Neural cell (in vitro differentiated cells): Measurements from ENCODE around the gene ALK. TPM values are rescaled to one million over a fixed set of nuclear protein-coding genes. Genes with fewer than 3 reads are reported as not detected.

ENCODE experiments used
- H2AFZ ChIP-seq: fragments of 200-600, 300-800 bp; sonication (generic), shearing (Covaris generic); 2 replicates; pipeline ENCODE4 v1.6.0; 2014; ENCODE audit warnings: low read depth, mild to moderate bottlenecking, antibody characterized with exemption, low read length, moderate library complexity
- H3F3A ChIP-seq: fragments of 200-600 bp; shearing (Covaris generic); 2 replicates; pipeline ENCODE4 v1.6.1; 2016; ENCODE audit warnings: mild to moderate bottlenecking, moderate library complexity, mixed read lengths, antibody characterized with exemption, low read length; ENCODE audit not compliant: insufficient read depth, poor library complexity, severe bottlenecking
- H3K27ac ChIP-seq: fragments of 200-600, 300-800 bp; sonication (generic), shearing (Covaris generic); 2 replicates; pipeline ENCODE4 v1.5.1; 2014; ENCODE audit warnings: mild to moderate bottlenecking, low read length, moderate library complexity
- H3K27me3 ChIP-seq: fragments of 300-800, 200-600 bp; sonication (generic), shearing (Covaris generic); 2 replicates; pipeline ENCODE4 v1.6.0; 2014; ENCODE audit warnings: mild to moderate bottlenecking, low read depth, low read length, moderate library complexity; ENCODE audit not compliant: insufficient read depth
- H3K36me3 ChIP-seq: fragments of 300-800, 200-600 bp; sonication (generic), shearing (Covaris generic); 2 replicates; pipeline ENCODE4 v1.5.1; 2014; ENCODE audit warnings: mild to moderate bottlenecking, antibody characterized with exemption, low read length, moderate library complexity; ENCODE audit not compliant: insufficient read depth
- H3K4me2 ChIP-seq: fragments of 300-800, 200-600 bp; sonication (generic), shearing (Covaris generic); 2 replicates; pipeline ENCODE4 v1.6.0; 2014; ENCODE audit warnings: mild to moderate bottlenecking, low read length
- H3K4me3 ChIP-seq: fragments of 300-800, 200-600 bp; sonication (generic), shearing (Covaris generic); 2 replicates; pipeline ENCODE4 v1.5.1; 2014; ENCODE audit warnings: mild to moderate bottlenecking, low read length, moderate library complexity
- H3K79me2 ChIP-seq: fragments of 200-600 bp; shearing (Covaris generic); replicated peaks from 2 replicates; pipeline ENCODE4 v1.6.0; 2014; ENCODE audit warnings: mild to moderate bottlenecking, low read length, moderate library complexity; ENCODE audit not compliant: insufficient read depth
- H3K9ac ChIP-seq: fragments of 300-800, 200-600 bp; sonication (generic), shearing (Covaris generic); 2 replicates; pipeline ENCODE4 v1.6.1; 2016; ENCODE audit warnings: mild to moderate bottlenecking, low read length, mixed read lengths
- H3K9me2 ChIP-seq: fragments of 200-600 bp; shearing (Covaris generic); 2 replicates; pipeline ENCODE4 v1.6.1; 2016; ENCODE audit warnings: mild to moderate bottlenecking, low read length, mixed read lengths; ENCODE audit not compliant: insufficient read depth
- H3K9me3 ChIP-seq: fragments of 200-600, 300-800 bp; sonication (generic), shearing (Covaris generic); 2 replicates; pipeline ENCODE4 v1.6.1; 2016; ENCODE audit warnings: mild to moderate bottlenecking, mixed run types, low read length, moderate library complexity, mixed read lengths
- H4K20me1 ChIP-seq: fragments of 200-600 bp; shearing (Covaris generic); 2 replicates; pipeline ENCODE4 v1.6.1; 2016; ENCODE audit warnings: mild to moderate bottlenecking, mixed run types; ENCODE audit not compliant: insufficient read depth
- CTCF ChIP-seq: fragments of 450-650 bp; IDR thresholded peaks from 2 replicates; pipeline ENCODE4 v1.5.1; 2014; ENCODE audit warnings: antibody characterized with exemption, mild to moderate bottlenecking, moderate library complexity; ENCODE audit not compliant: poor library complexity, severe bottlenecking
- EP300 ChIP-seq: fragments of 450-650 bp; conservative IDR thresholded peaks from 2 replicates; pipeline ENCODE4 v1.6.1; 2014; ENCODE audit warnings: antibody characterized with exemption, mild to moderate bottlenecking, moderate library complexity; ENCODE audit not compliant: poor library complexity, severe bottlenecking
- EZH2 ChIP-seq: fragments of 200-600, 300-800 bp; shearing (Covaris generic), sonication (generic); IDR thresholded peaks from 2 replicates; pipeline ENCODE4 v1.6.1; 2014; ENCODE audit warnings: antibody characterized with exemption, low read length, borderline replicate concordance, mild to moderate bottlenecking; ENCODE audit not compliant: insufficient read depth, poor library complexity, severe bottlenecking
- MXI1 ChIP-seq: fragments of 450-650 bp; conservative IDR thresholded peaks from 2 replicates; pipeline ENCODE4 v1.6.1; 2014; ENCODE audit warnings: antibody characterized with exemption, mild to moderate bottlenecking; ENCODE audit not compliant: poor library complexity, severe bottlenecking
- POLR2AphosphoS5 ChIP-seq: IDR thresholded peaks from 2 replicates; pipeline ENCODE4 v1.6.1; 2012
- RAD21 ChIP-seq: fragments of 450-650 bp; conservative IDR thresholded peaks from 2 replicates; pipeline ENCODE4 v1.6.1; 2014; ENCODE audit warnings: antibody characterized with exemption, mild to moderate bottlenecking, moderate library complexity
- REST ChIP-seq: IDR thresholded peaks from 2 replicates; pipeline ENCODE4 v1.6.1; 2012; ENCODE audit warnings: borderline replicate concordance
- SMC3 ChIP-seq: fragments of 450-650 bp; conservative IDR thresholded peaks from 2 replicates; pipeline ENCODE4 v1.6.1; 2014; ENCODE audit warnings: antibody characterized with exemption, mild to moderate bottlenecking, moderate library complexity; ENCODE audit not compliant: poor library complexity
- TAF1 ChIP-seq: IDR thresholded peaks from 2 replicates; pipeline ENCODE4 v1.6.1; 2012; ENCODE audit warnings: low read depth
- polyA plus RNA-seq: library from polyadenylated mRNA; depleted of rRNA; stranded (reverse); fragments of >200 nt; gene quantifications from 2 replicates; pipeline ENCODE4 v1.2.3, GENCODE V29; 2014

Gene ALK
- polyA plus RNA-seq, 1 donor from 2014 or later: 7.1 TPM

DNA sequence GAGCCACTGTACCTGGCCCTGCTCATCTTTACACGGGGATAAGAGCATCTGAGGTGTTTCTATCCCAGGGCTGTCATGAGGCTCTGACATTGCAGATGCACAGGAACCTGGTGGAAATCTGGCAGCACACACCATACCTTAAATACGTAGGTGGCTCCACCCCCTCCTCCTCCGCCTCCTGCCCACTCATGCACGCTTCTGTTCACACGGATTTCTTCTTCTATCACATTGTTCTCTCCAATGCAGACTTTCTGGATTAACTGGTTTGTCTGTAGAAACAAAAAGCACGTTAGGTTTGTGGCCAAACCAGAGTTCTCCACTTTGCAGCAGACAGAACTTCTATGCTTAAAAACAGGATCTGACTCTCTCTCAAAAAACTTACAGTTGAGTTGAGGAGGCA lies 688.0 kb downstream of the ALK start:
- no peak overlapping the region for H2AFZ ChIP-seq
- no peaks in the 10 kb centered on the region for H3K36me3 ChIP-seq
- H3K4me3 ChIP-seq: no peak overlapping the region
- no peak overlapping the region for H3K9ac ChIP-seq
- H4K20me1 ChIP-seq: no peaks in the 10 kb centered on the region
- no peak overlapping the region for H3K4me2 ChIP-seq
- TF ChIP-seq EP300: no peak
- TF ChIP-seq MXI1: no peak
- TF ChIP-seq EZH2: no peak
- TF ChIP-seq SMC3: no peak
- TF ChIP-seq REST: no peak
- no peak for TF ChIP-seq POLR2AphosphoS5
- TF ChIP-seq CTCF: no peak
- TF ChIP-seq TAF1: no peak
- TF ChIP-seq RAD21: no peak
- H3K27ac ChIP-seq: no peak overlapping the region
- H3K79me2 ChIP-seq: no peaks in the 10 kb centered on the region
- H3K27me3 ChIP-seq: no peaks in the 10 kb centered on the region
- H3K9me3 ChIP-seq: no peaks in the 10 kb centered on the region
- H3F3A ChIP-seq: no peaks in the 10 kb centered on the region
- no peaks in the 10 kb centered on the region for H3K9me2 ChIP-seq

- Histone ChIP-seq H3K4me3 (no peak overlapping the region), H3F3A (no peaks in the 10 kb centered on the region), H3K27me3 (no peaks in the 10 kb centered on the region), H4K20me1 (no peaks in the 10 kb centered on the region), H3K36me3 (no peaks in the 10 kb centered on the region), H3K9me3 (no peaks in the 10 kb centered on the region), H3K4me2 (no peak overlapping the region), H2AFZ (no peak overlapping the region), H3K79me2 (no peaks in the 10 kb centered on the region), H3K9me2 (no peaks in the 10 kb centered on the region), H3K9ac (no peak overlapping the region), H3K27ac (no peak overlapping the region)
- TF ChIP-seq TAF1 (no peak), EZH2 (no peak), RAD21 (no peak), POLR2AphosphoS5 (no peak), MXI1 (no peak), REST (no peak), EP300 (no peak), SMC3 (no peak), CTCF (no peak)
Measured at GRCh38 chr2:29232041-29232440, 689.3 kb downstream of the ALK start.
